NB4 (cell line): ENCODE results near the gene FAM83F.

Source experiments
- DNase-seq: peaks from one replicate; pipeline ENCODE4 v3.0.0; 2010; ENCODE audit warnings: low read depth
- H3K4me3 ChIP-seq: one replicate; pipeline ENCODE4 v1.5.1; 2011; ENCODE audit warnings: mild to moderate bottlenecking, low read depth, low read length, moderate library complexity
- MYC ChIP-seq: IDR thresholded peaks from 2 replicates; pipeline ENCODE4 v1.6.1; 2011; ENCODE audit warnings: low read depth, low read length
- POLR2A ChIP-seq: IDR thresholded peaks from 2 replicates; pipeline ENCODE4 v1.6.1; 2011; ENCODE audit warnings: mild to moderate bottlenecking; ENCODE audit not compliant: insufficient read length; ENCODE audit errors: extremely low read depth
- TF ChIP-seq, protein P1 (sequence below): IDR thresholded peaks from one replicate; pipeline ENCODE4 v1.5.1; 2012; ENCODE audit warnings: low read depth, low read length
- TF ChIP-seq, protein P2 (sequence below): IDR thresholded peaks from 2 replicates; pipeline ENCODE4 v1.6.1; 2011; ENCODE audit warnings: low read depth, low read length

Gene FAM83F

DNA sequence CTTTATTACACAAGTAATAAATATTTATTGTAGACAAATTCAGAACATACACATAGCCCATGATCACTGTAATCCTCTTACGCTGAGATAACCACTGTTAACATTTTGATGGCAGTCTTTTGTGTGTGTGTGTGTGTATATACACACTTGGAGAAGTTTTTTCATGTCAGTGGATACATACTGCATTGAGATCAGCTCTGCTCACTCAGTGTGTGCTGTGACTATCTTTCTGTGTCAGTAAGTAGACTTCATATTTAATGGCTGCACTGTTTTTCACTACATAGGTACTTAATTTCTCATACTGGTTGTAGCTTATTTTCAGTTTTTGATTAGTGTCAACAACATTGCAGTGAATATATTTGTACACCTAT lies 82.9 kb downstream of the FAM83F start:
- TF ChIP-seq POLR2A (no peak), MYC (no peak)
- TF ChIP-seq, protein P1, sequence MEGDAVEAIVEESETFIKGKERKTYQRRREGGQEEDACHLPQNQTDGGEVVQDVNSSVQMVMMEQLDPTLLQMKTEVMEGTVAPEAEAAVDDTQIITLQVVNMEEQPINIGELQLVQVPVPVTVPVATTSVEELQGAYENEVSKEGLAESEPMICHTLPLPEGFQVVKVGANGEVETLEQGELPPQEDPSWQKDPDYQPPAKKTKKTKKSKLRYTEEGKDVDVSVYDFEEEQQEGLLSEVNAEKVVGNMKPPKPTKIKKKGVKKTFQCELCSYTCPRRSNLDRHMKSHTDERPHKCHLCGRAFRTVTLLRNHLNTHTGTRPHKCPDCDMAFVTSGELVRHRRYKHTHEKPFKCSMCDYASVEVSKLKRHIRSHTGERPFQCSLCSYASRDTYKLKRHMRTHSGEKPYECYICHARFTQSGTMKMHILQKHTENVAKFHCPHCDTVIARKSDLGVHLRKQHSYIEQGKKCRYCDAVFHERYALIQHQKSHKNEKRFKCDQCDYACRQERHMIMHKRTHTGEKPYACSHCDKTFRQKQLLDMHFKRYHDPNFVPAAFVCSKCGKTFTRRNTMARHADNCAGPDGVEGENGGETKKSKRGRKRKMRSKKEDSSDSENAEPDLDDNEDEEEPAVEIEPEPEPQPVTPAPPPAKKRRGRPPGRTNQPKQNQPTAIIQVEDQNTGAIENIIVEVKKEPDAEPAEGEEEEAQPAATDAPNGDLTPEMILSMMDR, result no peak
- TF ChIP-seq, protein P2, sequence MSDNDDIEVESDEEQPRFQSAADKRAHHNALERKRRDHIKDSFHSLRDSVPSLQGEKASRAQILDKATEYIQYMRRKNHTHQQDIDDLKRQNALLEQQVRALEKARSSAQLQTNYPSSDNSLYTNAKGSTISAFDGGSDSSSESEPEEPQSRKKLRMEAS, result no peak
- no peak for DNase-seq
- no peak overlapping the region for H3K4me3 ChIP-seq

GRCh38 chr22:40081662-40082061 lies 86.9 kb downstream of the FAM83F start:
- TF ChIP-seq, protein P1, result no peak
- DNase-seq, result no peak
- H3K4me3 ChIP-seq, result no peak overlapping the region

DNA sequence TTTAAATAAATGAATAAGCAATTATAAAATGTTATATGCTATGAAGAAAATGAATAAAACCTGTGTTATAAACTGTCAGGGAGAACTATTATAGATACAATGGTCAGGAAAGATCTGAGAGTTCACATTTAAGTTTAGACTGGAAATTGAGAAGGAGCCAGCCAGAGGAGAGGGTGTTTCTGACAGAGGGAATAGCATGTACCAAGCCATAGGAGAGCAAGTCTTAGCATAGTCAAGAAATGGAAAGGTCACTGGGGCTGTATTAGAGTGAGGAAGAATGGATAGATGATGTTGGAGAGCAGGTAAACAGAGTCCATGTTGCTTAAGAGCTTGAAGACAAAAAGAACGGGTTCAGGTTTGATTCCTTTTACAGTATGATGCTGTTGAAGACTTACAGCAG lies 87.4 kb downstream of the FAM83F start:
- no peak overlapping the region for H3K4me3 ChIP-seq
- TF ChIP-seq, protein P1, result no peak
- TF ChIP-seq, protein P2, result no peak
- no peak for TF ChIP-seq POLR2A
- no peak for TF ChIP-seq MYC
- DNase-seq, result no peak

DNA sequence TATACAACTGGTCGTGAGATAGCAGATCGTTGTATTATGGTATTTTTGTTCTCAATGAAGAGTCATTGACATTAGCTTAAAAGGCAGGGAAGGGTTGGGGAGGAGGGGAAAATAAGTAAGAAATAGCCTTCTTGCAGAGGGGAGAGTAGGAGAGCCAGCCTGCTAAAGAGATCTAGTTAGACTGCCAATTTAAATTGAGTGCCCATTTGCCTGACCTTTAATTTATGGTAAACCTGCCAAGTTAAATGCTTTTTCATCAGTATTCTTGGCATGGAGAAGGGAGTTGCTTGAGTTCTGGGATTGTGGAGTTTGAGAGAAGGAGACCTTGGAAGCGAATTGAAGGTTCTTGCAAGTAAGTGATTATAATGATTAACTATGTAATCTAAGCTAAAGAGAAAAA lies 89.0 kb downstream of the FAM83F start:
- no peak overlapping the region for H3K4me3 ChIP-seq
- DNase-seq, result no peak
- TF ChIP-seq, protein P1, result no peak
- no peak for TF ChIP-seq MYC

- no peak for DNase-seq
- TF ChIP-seq, protein P1, result no peak
- TF ChIP-seq MYC (no peak), POLR2A (no peak)
- TF ChIP-seq, protein P2, result no peak
- no peak overlapping the region for H3K4me3 ChIP-seq
Measured at GRCh38 chr22:40084246-40084645, 89.5 kb downstream of the FAM83F start.

DNA sequence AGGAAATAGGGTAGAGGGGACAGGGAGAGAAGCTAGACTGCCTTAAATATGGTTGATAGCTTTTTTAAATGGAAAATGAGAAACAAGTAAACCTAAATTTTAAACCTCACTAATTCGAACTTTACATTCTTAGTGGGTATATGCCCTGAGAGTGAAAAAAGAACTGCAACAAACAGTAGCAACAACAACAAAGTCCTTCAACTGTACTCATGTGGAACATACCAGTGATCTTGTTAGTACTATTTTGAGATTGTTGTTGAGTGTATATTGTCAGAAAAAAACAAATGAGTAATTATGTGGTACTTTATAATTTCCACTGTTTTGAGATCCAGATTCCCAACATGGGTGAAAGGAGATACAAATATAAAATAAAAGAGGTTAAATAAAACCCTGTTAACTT lies 94.1 kb downstream of the FAM83F start:
- TF ChIP-seq, protein P2, result no peak
- TF ChIP-seq, protein P1, result no peak
- TF ChIP-seq POLR2A (no peak), MYC (no peak)
- DNase-seq, result no peak
- H3K4me3 ChIP-seq, result no peak overlapping the region
